BLaER1 (cell line): Measurements from ENCODE around the gene CACNA1D.

Experiments used
- H3K27ac ChIP-seq: shearing (Covaris generic); formaldehyde crosslinking; 2 replicates; pipeline ENCODE4 v1.8.1; 2022
- H3K27me3 ChIP-seq: shearing (Covaris generic); formaldehyde crosslinking; 2 replicates; pipeline ENCODE4 v1.8.1; 2022
- H3K36me3 ChIP-seq: shearing (Covaris generic); formaldehyde crosslinking; 2 replicates; pipeline ENCODE4 v1.8.1; 2022
- H3K4me1 ChIP-seq: shearing (Covaris generic); formaldehyde crosslinking; 2 replicates; pipeline ENCODE4 v1.8.1; 2022
- H3K4me2 ChIP-seq: shearing (Covaris generic); formaldehyde crosslinking; 2 replicates; pipeline ENCODE4 v1.8.1; 2022
- H3K4me3 ChIP-seq: shearing (Covaris generic); formaldehyde crosslinking; 2 replicates; pipeline ENCODE4 v1.8.1; 2022
- H3K9ac ChIP-seq: shearing (Covaris generic); formaldehyde crosslinking; 2 replicates; pipeline ENCODE4 v1.8.1; 2022
- H3K9me3 ChIP-seq: shearing (Covaris generic); formaldehyde crosslinking; 2 replicates; pipeline ENCODE4 v1.8.1; 2022
- H4K20me1 ChIP-seq: shearing (Covaris generic); formaldehyde crosslinking; 2 replicates; pipeline ENCODE4 v1.8.1; 2022
- Cebpa-rat ChIP-seq: shearing (Covaris generic); IDR thresholded peaks from 2 replicates; pipeline ENCODE4 v1.8.1; 2022

CACNA1D gene

DNA sequence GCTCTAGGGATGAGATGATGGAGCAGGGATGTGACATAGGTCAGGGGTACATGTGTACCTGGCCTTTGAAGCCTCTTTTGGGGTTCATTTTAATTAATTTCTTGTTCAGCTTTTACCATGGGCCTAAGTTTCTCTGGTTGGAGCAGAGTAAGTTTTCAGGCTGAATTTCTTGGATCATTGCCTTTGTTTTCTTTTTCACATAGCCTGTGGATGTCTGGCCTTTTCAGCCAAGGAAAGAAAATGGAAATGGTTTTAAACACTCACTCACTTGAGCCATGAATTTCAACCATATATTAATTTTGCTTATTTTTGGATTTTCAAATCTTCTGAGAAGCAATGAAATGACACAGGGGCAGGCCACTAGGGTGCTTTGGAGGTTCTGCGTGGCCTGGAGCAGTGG, 30.2 kb downstream of the CACNA1D start:
- H3K9ac ChIP-seq, result no peak overlapping the region
- no peaks in the 10 kb centered on the region for H3K4me1 ChIP-seq
- H3K27me3 ChIP-seq, result no peaks in the 10 kb centered on the region
- H3K4me3 ChIP-seq, result no peak overlapping the region
- H4K20me1 ChIP-seq, result no peaks in the 10 kb centered on the region
- H3K4me2 ChIP-seq, result no peak overlapping the region
- H3K27ac ChIP-seq, result no peak overlapping the region
- no peak for TF ChIP-seq Cebpa-rat
- no peaks in the 10 kb centered on the region for H3K36me3 ChIP-seq
- no peaks in the 10 kb centered on the region for H3K9me3 ChIP-seq

DNA sequence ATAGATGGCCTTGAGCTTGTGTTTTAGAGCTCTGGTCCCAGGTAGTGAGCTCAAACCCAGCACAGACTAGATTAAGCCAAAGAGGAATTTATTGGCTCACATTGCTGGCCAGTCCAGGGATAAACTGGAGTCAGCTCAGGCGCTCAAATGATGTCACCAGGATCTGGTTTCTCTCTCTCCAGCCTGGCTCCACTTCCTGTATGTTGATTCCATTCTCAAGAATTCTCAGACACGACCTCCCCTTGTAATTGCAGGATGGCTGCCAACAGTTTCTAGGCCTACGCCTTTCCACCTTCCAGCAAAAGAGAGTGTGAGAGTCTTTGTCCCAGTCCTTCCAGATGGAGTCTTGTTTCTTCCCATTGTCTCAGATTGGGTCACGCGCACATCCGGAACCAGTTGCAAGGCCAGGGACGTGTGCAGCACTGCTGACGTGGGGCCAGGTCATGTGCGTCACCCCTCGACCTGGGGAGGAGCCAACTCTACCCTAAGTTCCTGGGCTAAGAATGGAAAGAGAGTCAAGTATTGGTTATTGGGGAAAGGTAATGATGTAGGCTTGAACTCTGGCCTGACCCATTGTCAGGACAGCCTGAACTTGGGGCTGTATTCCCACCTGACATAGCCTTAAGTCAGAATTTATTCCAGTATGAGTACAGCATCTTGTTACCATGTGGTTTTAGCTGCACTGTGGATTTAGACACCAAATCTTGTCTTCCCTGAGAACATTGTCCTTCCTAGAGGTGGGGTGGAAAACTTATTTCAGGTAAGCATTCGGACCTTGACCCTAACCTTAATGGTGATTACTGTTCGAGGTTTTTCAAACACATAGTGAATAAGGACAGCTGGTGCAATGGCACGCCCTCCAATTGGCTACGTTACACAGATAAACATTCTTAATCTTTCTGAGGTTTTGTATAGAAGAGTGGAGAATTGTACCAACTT, 31.6 kb downstream of the CACNA1D start:
- Histone ChIP-seq H3K4me3 (no peak overlapping the region), H3K27me3 (no peaks in the 10 kb centered on the region), H3K27ac (no peak overlapping the region), H3K4me1 (no peaks in the 10 kb centered on the region), H3K9me3 (no peaks in the 10 kb centered on the region), H3K9ac (no peak overlapping the region), H4K20me1 (no peaks in the 10 kb centered on the region), H3K4me2 (no peak overlapping the region), H3K36me3 (no peaks in the 10 kb centered on the region)
- TF ChIP-seq Cebpa-rat, result no peak

DNA sequence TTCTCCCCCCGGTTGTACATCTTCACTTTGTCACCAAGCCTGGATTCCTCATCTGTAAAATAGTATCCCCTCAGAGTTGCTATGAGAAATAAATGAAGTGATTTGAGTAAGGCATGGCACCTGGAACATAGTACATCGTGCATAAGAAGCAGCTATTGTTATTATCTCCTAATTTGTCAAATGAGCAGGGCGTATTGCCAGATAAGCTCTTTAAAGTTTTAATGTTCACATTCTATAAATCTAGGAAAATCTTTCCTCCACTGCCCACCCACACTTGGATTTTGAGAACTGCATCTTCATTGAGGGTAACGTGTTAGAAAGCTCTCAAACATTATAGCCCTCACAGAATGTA, 32.3 kb downstream of the CACNA1D start:
- Histone ChIP-seq H3K4me1 (no peaks in the 10 kb centered on the region), H3K27me3 (no peaks in the 10 kb centered on the region), H3K9me3 (no peaks in the 10 kb centered on the region), H3K4me3 (no peak overlapping the region), H3K27ac (no peak overlapping the region), H3K9ac (no peak overlapping the region), H4K20me1 (no peaks in the 10 kb centered on the region), H3K36me3 (no peaks in the 10 kb centered on the region), H3K4me2 (no peak overlapping the region)
- no peak for TF ChIP-seq Cebpa-rat

DNA sequence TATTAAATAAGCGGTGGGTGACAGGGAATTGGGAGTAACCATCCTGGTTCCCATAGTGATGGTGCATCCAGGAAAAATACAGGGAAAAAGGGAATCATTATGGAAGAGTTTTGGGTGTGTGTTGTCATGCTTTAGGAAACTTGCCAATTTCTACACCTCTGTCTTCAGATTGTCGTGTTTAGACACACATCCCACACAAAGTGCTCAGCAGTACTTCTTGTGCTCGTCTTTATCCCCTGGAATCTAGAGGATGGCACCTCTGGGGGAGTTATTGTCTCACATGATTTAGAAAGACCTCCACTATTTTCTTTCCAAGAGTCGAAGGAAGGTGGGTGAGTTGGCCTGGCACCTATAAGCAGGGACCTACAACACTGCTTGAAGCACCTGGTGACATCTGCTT, 35.8 kb downstream of the CACNA1D start:
- Histone ChIP-seq H3K4me2 (no peak overlapping the region), H3K4me1 (peaks cover 8% of the 10 kb centered on the region; the same call in 1 of the 2 replicates), H3K4me3 (no peak overlapping the region), H4K20me1 (no peaks in the 10 kb centered on the region), H3K36me3 (no peaks in the 10 kb centered on the region), H3K9me3 (no peaks in the 10 kb centered on the region), H3K27me3 (no peaks in the 10 kb centered on the region), H3K27ac (no peak overlapping the region), H3K9ac (no peak overlapping the region)
- TF ChIP-seq Cebpa-rat, result no peak

DNA sequence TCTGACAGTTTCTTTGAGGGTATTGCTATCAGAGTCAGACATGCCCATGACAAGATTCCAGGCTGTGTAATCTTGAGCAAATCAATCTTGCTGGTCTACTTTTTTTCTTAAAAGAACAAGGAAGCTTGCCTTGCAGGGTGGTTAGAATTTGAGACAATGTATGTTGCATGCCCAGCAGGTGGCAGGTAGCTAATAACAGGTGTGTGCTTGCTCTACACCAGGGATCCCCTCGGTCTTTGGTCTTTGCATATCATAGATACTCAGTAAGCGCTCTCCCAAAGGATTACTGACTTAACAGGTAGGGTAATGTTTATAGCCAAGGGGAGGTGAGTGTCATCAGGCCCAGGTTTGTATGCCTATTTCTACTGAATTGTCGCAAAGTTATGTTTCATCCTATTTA, 37.3 kb downstream of the CACNA1D start:
- Histone ChIP-seq H3K9ac (no peak overlapping the region), H3K4me1 (peaks cover 8% of the 10 kb centered on the region; the same call in 1 of the 2 replicates), H3K36me3 (no peaks in the 10 kb centered on the region), H3K4me2 (no peak overlapping the region), H3K27me3 (no peaks in the 10 kb centered on the region), H3K27ac (no peak overlapping the region), H4K20me1 (no peaks in the 10 kb centered on the region), H3K4me3 (no peak overlapping the region), H3K9me3 (no peaks in the 10 kb centered on the region)
- no peak for TF ChIP-seq Cebpa-rat

DNA sequence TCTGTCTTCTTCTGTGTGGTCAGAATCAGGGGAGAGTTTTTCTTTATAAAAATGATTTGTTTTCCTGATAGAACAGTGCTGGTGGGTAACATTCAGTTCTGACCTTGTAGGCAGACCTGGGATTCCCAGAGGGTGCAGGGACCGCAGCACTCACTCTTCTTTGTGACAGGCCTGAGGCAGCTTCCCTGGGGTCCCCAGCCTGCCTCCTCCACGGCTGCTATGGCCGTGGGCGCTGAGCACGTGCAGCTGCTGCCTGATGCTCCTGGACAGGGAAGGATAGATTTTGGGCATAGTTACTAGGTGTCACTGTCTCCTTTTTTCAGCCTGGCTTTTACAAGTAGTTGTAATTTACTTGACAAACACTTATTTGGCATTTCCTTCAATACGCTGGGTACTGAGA, 39.1 kb downstream of the CACNA1D start:
- Histone ChIP-seq H3K9me3 (no peaks in the 10 kb centered on the region), H3K4me3 (no peak overlapping the region), H3K27ac (no peak overlapping the region), H3K9ac (no peak overlapping the region), H4K20me1 (no peaks in the 10 kb centered on the region), H3K4me2 (no peak overlapping the region), H3K36me3 (no peaks in the 10 kb centered on the region), H3K27me3 (no peaks in the 10 kb centered on the region), H3K4me1 (peaks cover 8% of the 10 kb centered on the region; the same call in 1 of the 2 replicates)
- no peak for TF ChIP-seq Cebpa-rat

DNA sequence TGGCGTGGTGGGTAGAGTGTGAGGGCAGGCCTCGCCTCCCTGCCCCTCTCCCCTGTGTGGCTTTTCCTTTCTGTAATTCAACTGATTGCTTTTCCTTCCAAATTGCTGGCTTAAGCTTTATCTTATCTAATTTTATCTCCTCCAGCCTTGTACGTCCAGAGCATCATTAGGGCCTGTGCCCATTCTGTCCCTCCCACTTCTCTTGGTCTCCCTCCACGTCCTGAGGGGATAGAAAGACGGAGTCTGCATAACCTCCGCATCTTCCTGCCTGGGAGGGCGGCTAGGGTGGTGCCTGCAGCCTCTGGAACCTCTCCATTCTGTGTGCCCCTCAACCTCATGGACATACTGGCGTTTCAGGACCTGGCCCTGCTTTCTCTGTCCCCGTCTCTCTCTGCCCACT, 39.8 kb downstream of the CACNA1D start:
- Histone ChIP-seq H3K4me2 (no peak overlapping the region), H3K4me1 (peaks cover 8% of the 10 kb centered on the region; the same call in 1 of the 2 replicates), H3K36me3 (no peaks in the 10 kb centered on the region), H3K27ac (no peak overlapping the region), H3K4me3 (no peak overlapping the region), H3K9me3 (no peaks in the 10 kb centered on the region), H3K9ac (no peak overlapping the region), H3K27me3 (no peaks in the 10 kb centered on the region), H4K20me1 (no peaks in the 10 kb centered on the region)
- no peak for TF ChIP-seq Cebpa-rat

DNA sequence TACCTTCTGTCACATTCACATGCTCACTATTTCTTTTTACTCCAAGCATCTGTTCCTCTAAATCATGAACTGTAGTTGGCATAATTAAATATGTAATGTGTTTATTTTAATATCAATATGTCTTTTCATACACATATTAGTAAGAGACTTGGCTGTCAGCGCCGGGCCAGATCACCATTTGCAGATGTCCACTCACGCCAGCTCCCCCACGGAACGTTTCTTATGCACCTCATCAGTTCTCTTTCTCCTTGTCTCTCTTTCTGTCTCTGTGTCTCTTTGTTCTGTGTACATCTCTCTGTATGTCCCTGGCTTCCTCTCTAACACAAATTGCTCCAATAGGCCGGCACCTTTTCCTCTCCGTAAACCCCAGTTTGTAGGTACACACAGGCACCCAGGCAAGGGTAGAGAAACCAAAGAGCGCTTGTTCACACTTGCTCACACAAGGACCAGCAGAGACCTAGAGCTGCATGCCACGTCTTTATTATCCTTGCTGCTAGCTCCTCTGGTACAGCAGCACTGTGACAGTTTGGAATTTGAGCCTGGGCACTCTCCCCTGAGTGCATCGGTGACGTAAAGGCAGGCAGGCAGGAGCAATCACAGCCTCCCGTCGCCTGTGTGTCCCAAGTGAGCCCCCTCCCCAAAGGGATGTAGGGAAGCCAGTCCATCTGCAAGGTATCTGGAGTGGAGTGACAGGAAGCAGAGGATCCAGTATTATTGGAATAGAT, 40.4 kb downstream of the CACNA1D start:
- H3K4me2 ChIP-seq, result no peak overlapping the region

DNA sequence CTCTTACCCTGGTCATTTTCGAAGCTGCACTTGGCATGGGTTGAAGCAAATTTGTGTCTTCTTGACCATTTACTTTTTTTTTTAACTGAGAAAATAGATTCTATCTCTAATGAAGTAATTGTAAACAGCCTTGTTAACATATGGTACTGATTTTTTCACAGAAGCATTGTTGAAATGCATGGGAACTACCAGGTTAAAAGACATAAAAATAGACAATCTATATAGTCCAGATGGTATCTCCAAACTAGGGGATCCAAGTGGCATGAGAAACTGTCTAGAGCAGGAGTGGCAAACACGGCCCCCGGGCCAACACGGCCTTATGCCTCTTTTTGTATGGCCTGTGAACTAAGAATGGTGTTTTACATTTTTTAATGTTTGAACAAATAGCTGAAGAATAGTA, 41.9 kb downstream of the CACNA1D start:
- H3K4me1 ChIP-seq, result peaks cover 8% of the 10 kb centered on the region; the same call in 1 of the 2 replicates
- no peaks in the 10 kb centered on the region for H3K36me3 ChIP-seq
- H4K20me1 ChIP-seq, result no peaks in the 10 kb centered on the region
- no peak for TF ChIP-seq Cebpa-rat
- H3K9me3 ChIP-seq, result no peaks in the 10 kb centered on the region
- no peak overlapping the region for H3K4me2 ChIP-seq
- no peak overlapping the region for H3K4me3 ChIP-seq
- no peaks in the 10 kb centered on the region for H3K27me3 ChIP-seq
- H3K27ac ChIP-seq, result no peak overlapping the region
- H3K9ac ChIP-seq, result no peak overlapping the region

More for the DNA sequence above, 40.4 kb downstream of the CACNA1D start:
- no peaks in the 10 kb centered on the region for H3K9me3 ChIP-seq
- no peaks in the 10 kb centered on the region for H3K27me3 ChIP-seq
- no peak overlapping the region for H3K27ac ChIP-seq
- no peak overlapping the region for H3K4me3 ChIP-seq
- peaks cover 8% of the 10 kb centered on the region; the same call in 1 of the 2 replicates for H3K4me1 ChIP-seq
- no peaks in the 10 kb centered on the region for H4K20me1 ChIP-seq
- H3K36me3 ChIP-seq, result no peaks in the 10 kb centered on the region
- no peak for TF ChIP-seq Cebpa-rat
- H3K9ac ChIP-seq, result no peak overlapping the region

DNA sequence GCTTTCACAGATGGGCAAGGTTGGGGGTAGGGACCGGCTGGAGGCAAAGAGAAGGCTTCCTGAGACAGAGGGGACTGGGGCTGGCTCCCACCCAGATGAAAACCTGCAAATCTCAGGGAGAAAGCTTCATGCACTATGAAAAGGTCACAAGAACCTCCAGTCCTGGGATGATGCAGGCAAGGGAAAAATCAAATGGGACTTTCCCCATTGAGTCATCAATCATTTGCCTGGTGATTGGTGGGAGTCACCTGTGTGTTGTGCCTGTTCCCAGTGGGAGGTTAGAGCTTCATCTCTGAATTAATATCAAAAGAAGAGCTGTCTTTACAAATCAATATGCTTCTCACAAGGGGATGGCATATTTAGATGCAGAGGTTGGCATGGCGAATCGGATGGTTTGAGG, 49.9 kb downstream of the CACNA1D start:
- TF ChIP-seq Cebpa-rat, result no peak
- Histone ChIP-seq H3K4me3 (no peak overlapping the region), H3K27ac (no peak overlapping the region), H3K27me3 (no peaks in the 10 kb centered on the region), H3K9me3 (no peaks in the 10 kb centered on the region), H3K9ac (no peak overlapping the region), H3K4me1 (no peaks in the 10 kb centered on the region), H4K20me1 (no peaks in the 10 kb centered on the region), H3K36me3 (no peaks in the 10 kb centered on the region), H3K4me2 (no peak overlapping the region)
